Fibroblast of villous mesenchyme (primary cell): ENCODE results near the gene LMNTD1. TPM values are rescaled to one million over a fixed set of nuclear protein-coding genes. Genes with fewer than 3 reads are reported as not detected.

Experiments used
- DNase-seq: peaks from one replicate; pipeline ENCODE4 v3.0.0-alpha.2; 2010; ENCODE audit warnings: low read depth
- H3K4me3 ChIP-seq: 2 replicates; pipeline ENCODE4 v1.5.1; 2011; ENCODE audit warnings: low read depth, mild to moderate bottlenecking, low read length
- total RNA-seq: library from RNA; depleted of rRNA; stranded (reverse); fragments of >200 nt; gene quantifications from 2 replicates; pipeline ENCODE4 v1.2.3, GENCODE V29; 2012
- TF ChIP-seq, protein P1 (sequence below): IDR thresholded peaks from 2 replicates; pipeline ENCODE4 v1.5.1; 2012; ENCODE audit warnings: low read depth, mild to moderate bottlenecking, low read length; ENCODE audit not compliant: insufficient read depth

LMNTD1 gene
- total RNA-seq, 1 donor, result not detected

DNA sequence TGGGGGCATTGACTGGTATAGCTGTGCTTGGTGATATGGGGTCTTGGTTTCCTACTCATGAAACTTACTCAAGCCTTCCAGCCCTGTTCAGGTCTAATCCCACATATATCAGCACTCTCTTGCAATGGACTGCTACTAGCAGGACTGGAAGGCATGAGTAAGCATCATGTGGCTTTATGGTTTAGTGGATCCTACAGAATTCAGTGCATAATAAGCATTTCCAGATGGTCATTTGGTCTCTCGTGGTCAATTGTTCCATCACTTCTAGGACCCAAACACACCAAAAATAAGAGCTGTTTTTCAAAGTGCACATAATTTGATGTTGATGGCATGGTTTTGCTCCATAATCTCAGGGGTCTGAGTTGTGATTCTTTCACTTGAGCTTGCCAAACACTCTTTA is 114.4 kb downstream of the LMNTD1 start:
- TF ChIP-seq, protein P1, sequence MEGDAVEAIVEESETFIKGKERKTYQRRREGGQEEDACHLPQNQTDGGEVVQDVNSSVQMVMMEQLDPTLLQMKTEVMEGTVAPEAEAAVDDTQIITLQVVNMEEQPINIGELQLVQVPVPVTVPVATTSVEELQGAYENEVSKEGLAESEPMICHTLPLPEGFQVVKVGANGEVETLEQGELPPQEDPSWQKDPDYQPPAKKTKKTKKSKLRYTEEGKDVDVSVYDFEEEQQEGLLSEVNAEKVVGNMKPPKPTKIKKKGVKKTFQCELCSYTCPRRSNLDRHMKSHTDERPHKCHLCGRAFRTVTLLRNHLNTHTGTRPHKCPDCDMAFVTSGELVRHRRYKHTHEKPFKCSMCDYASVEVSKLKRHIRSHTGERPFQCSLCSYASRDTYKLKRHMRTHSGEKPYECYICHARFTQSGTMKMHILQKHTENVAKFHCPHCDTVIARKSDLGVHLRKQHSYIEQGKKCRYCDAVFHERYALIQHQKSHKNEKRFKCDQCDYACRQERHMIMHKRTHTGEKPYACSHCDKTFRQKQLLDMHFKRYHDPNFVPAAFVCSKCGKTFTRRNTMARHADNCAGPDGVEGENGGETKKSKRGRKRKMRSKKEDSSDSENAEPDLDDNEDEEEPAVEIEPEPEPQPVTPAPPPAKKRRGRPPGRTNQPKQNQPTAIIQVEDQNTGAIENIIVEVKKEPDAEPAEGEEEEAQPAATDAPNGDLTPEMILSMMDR, result no peak
- H3K4me3 ChIP-seq, result no peak overlapping the region
- peak; percentile 14 for DNase-seq

- peak; percentile 83 for DNase-seq
- H3K4me3 ChIP-seq, result peak overlapping the region; percentile 38
- TF ChIP-seq, protein P1, result peak; percentile 89
Observed at GRCh38 chr12:25436206-25437030, 116.7 kb downstream of the LMNTD1 start.

- DNase-seq, result no peak
- TF ChIP-seq, protein P1, result no peak
- no peak overlapping the region for H3K4me3 ChIP-seq
Observed at GRCh38 chr12:25435431-25435830, 117.7 kb downstream of the LMNTD1 start.

- no peak for DNase-seq
- TF ChIP-seq, protein P1, result no peak
- no peak overlapping the region for H3K4me3 ChIP-seq
Observed at GRCh38 chr12:25434515-25434914, 118.6 kb downstream of the LMNTD1 start.

DNA sequence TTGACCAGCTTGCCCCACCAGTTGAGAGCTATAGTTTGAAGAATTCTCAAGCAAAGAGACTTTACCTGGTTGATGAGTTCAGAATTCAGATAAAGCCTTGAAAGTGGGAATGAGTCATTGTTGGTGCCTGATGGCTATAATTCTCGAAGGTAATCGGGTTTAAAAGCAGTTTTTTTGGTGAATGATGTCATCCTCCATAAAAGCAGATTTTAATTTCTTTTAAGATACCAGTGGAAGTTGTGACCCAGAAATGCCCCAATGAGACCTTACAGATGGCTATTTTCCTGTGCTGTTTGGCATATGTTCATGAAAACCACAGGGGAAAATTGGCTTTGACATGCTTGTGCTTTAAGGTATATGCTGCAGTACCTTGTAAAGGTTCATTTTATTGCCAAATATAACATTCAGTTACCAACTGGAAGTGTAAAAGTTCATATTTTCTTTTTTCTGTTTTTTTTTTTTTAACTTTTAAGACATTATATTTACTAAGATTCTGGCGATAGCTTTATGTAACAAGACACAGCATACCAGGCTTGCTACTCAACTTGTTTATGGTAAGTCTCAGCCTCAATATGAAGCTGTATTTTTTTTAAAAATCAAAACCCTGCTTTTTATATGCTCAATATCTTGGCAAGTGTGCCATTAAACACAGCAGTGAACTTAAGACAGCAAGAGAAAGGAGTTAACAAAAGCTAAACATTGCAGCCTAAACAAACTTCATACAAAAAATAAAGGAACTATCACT is 119.3 kb downstream of the LMNTD1 start:
- peak; percentile 43 for DNase-seq

GRCh38 chr12:25433024-25433423 is 120.1 kb downstream of the LMNTD1 start:
- DNase-seq, result no peak
- H3K4me3 ChIP-seq, result no peak overlapping the region
- TF ChIP-seq, protein P1, result no peak

More for the DNA sequence above, 119.3 kb downstream of the LMNTD1 start:
- no peak overlapping the region for H3K4me3 ChIP-seq
- TF ChIP-seq, protein P1, result no peak
